ENCODE data around the gene BRCA1. TPM values are rescaled to one million over a fixed set of nuclear protein-coding genes. Genes with fewer than 3 reads are reported as not detected.
"Not testable (repeated sequence)": the region's sequence is repeated elsewhere in the genome, so short reads cannot be mapped to it uniquely, and the experiment has no call there.

Gene BRCA1
- total RNA-seq, 4 donors from 2014 or later: 2.6 to 121 (median 5.8) TPM

DNA sequence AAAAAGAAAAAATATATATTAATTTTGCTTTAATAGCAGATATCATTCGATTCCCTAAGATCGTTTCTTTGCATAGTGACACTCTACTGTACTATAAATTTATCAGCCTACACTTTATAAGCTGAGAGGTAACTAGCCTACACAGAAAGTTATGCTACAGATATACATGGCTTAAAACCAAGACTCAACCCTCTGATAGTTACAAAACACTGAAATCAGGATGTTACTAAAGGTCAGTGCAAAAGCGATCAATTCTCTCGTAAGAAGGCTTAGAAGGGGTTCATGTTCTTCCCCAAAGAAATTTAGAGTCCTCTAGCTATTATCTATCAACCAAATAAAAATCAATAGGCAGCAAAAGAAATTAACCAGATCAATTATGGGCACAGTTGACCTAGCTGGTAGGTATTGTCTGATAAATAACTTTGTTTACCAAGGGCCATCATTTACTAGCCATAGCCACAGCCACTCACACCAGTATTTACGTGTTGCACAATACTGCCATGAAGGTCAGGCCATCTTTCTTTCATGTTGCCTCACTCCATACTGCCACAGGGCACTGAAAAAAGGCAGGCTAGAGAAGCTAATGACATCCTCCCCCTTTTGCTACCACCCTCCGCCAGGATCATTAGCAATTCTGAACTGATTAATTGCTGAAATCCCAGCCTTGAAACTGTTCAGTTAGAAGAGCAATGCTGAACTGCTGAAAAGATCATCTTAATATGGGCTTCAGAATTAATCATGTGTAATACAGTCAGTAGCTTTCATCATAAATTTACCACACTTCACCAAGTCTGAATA lies 56.4 kb downstream of the BRCA1 start:
- in situ Hi-C loops (cut with MboI; ENCODE audit: low pct_ligation_motif_present in 1 of 4, low pct_unique_long_range_greater_than_20kb in 1 of 4, low sequenced_read_pairs in 3 of 4) (no loop called here), intact Hi-C loops (cut with DNase I; ENCODE audit: low total_unique reads) (no loop called here)
- 94 to 100% methylated on average over 3 to 6 of the region's 6 CpGs for WGBS, 2 donors (ENCODE audit: low coverage in 1 of 2)
- H3K36me3 ChIP-seq: no peaks in the 10 kb centered on the region
- H3K9me3 ChIP-seq: no peaks in the 10 kb centered on the region
- no peak overlapping the region for H3K4me3 ChIP-seq
- no peaks in the 10 kb centered on the region for H3K27me3 ChIP-seq
- DNase-seq: no peak
- H3K4me1 ChIP-seq: no peaks in the 10 kb centered on the region
- TF ChIP-seq EP300 (IDR thresholded peaks at IDR 0.05; ENCODE audit: low read depth) (no peak), POLR2A (IDR thresholded peaks at IDR 0.05) (no peak), POLR2AphosphoS5 (IDR thresholded peaks at IDR 0.05) (no peak), CTCF (IDR thresholded peaks at IDR 0.05) (no peak)
- H3K27ac ChIP-seq: no peak overlapping the region

DNA sequence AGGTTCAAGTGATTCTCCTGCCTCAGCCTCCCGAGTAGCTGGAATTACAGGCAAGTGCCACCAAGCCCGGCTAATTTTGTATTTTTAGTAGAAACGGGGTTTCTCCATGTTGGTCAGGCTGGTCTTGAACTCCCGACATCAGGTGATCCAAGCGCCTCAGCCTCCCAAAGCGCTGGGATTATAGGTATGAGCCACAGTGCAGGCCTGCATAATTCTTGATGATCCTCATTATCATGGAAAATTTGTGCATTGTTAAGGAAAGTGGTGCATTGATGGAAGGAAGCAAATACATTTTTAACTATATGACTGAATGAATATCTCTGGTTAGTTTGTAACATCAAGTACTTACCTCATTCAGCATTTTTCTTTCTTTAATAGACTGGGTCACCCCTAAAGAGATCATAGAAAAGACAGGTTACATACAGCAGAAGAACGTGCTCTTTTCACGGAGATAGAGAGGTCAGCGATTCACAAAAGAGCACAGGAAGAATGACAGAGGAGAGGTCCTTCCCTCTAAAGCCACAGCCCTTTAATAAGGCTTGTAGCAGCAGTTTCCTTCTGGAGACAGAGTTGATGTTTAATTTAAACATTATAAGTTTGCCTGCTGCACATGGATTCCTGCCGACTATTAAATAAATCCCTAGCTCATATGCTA lies 62.1 kb downstream of the BRCA1 start:
- H3K27me3 ChIP-seq: no peaks in the 10 kb centered on the region
- in situ Hi-C loops (cut with MboI; ENCODE audit: low pct_ligation_motif_present in 1 of 4, low pct_unique_long_range_greater_than_20kb in 1 of 4, low sequenced_read_pairs in 3 of 4): no loop called here

DNA sequence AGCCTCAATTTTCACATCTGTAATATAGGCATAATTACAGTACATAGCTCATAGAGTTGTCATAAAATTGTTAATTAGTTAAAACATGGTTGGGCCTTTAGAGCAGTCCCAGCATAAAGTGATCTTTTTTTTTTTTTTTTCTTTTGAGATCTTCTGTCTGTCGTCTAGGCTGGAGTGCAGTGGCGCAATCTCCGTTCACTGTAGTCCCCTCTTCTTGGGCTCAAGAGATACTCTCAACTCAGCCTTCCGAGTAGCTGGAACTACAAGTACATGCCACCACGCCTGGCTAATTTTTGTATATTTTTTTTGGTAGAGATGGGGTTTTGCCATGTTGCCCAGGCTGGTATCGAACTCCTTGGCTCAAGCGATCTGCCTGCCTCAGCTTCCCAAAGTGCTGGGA lies 69.1 kb downstream of the BRCA1 start:
- in situ Hi-C loops (cut with MboI; ENCODE audit: low pct_ligation_motif_present in 1 of 4, low pct_unique_long_range_greater_than_20kb in 1 of 4, low sequenced_read_pairs in 3 of 4) (no loop called here), intact Hi-C loops (cut with DNase I; ENCODE audit: low total_unique reads) (no loop called here)
- H3K4me3 ChIP-seq: no peak overlapping the region
- TF ChIP-seq CTCF (IDR thresholded peaks at IDR 0.05) (no peak), POLR2AphosphoS5 (IDR thresholded peaks at IDR 0.05) (no peak), POLR2A (IDR thresholded peaks at IDR 0.05) (no peak), EP300 (IDR thresholded peaks at IDR 0.05; ENCODE audit: low read depth) (no peak)
- H3K27ac ChIP-seq: no peak overlapping the region
- no peak for DNase-seq
- 98 to 100% methylated on average over 5 to 7 of the region's 7 CpGs for whole genome bisulfite sequencing, 2 donors (ENCODE audit: low coverage in 1 of 2)
- H3K4me1 ChIP-seq: no peaks in the 10 kb centered on the region
- no peaks in the 10 kb centered on the region for H3K36me3 ChIP-seq
- H3K9me3 ChIP-seq: no peaks in the 10 kb centered on the region
- H3K27me3 ChIP-seq: no peaks in the 10 kb centered on the region

More for the DNA sequence above, 62.1 kb downstream of the BRCA1 start:
- Histone ChIP-seq H3K4me3 (no peak overlapping the region), H3K4me1 (no peaks in the 10 kb centered on the region), H3K27ac (no peak overlapping the region), H3K9me3 (no peaks in the 10 kb centered on the region), H3K36me3 (no peaks in the 10 kb centered on the region)
- intact Hi-C loops (cut with DNase I; ENCODE audit: low total_unique reads): no loop called here
- WGBS, 2 donors (ENCODE audit: low coverage in 1 of 2): 91 to 95% methylated on average over 4 to 10 of the region's 10 CpGs
- TF ChIP-seq CTCF (IDR thresholded peaks at IDR 0.05): no peak
- no peak for DNase-seq

GRCh38 chr17:43053008-43053407 lies 72.2 kb downstream of the BRCA1 start:
- WGBS, 2 donors (ENCODE audit: low coverage in 1 of 2): 99% methylated on average over 7 of the region's 7 CpGs; no CpG with 5 or more reads in 1 of the 2 donors
- DNase-seq; H3K9me3 ChIP-seq; H3K27ac ChIP-seq; H3K36me3 ChIP-seq; H3K4me1 ChIP-seq; H3K27me3 ChIP-seq; H3K4me3 ChIP-seq; in situ Hi-C loops (cut with MboI; ENCODE audit: low pct_ligation_motif_present in 1 of 4, low pct_unique_long_range_greater_than_20kb in 1 of 4, low sequenced_read_pairs in 3 of 4): not testable (repeated sequence)
- intact Hi-C loops (cut with DNase I; ENCODE audit: low total_unique reads): loop anchor here (5.0 kb wide), 1 partner anchor 696 kb away; no protein-coding TSS in a partner anchor

Measured in transverse colon (tissue), 4 donors.